Transverse colon (tissue), 4 donors: ENCODE measurements around the gene PRRX1. TPM values are rescaled to one million over a fixed set of nuclear protein-coding genes. Genes with fewer than 3 reads are reported as not detected.

ENCODE experiments used
- DNase-seq: peaks from one replicate; pipeline ENCODE4 v3.0.0-alpha.2; 2019
- H3K27ac ChIP-seq, 4 donors: fragments of 200-600 bp; sonication (generic); 2 replicates each; pipeline ENCODE4 v1.5.1; 2016 to 2018; ENCODE audit warnings: inconsistent platforms in 4 of 4
- H3K27me3 ChIP-seq: fragments of 200-600 bp; sonication (generic); 2 replicates; pipeline ENCODE4 v1.5.1; 2017; ENCODE audit warnings: inconsistent platforms
- H3K36me3 ChIP-seq, 4 donors: fragments of 200-600 bp; sonication (generic); 2 replicates each; pipeline ENCODE4 v1.5.1; 2017 to 2019; ENCODE audit warnings: inconsistent platforms in 4 of 4
- H3K4me1 ChIP-seq, 4 donors: fragments of 200-600 bp; sonication (generic); 2 replicates each; pipeline ENCODE4 v1.5.1; 2017 to 2020; ENCODE audit warnings: inconsistent platforms in 4 of 4
- H3K4me3 ChIP-seq, 4 donors: fragments of 200-600 bp; sonication (generic); 1 replicate in 1 of 4; 2 replicates in 3 of 4; pipeline versions ENCODE4 v1.5.1 to v1.6.1; 2017 to 2019; ENCODE audit warnings: inconsistent platforms in 4 of 4
- H3K9me3 ChIP-seq, 2 donors: fragments of 200-600 bp; sonication (generic); 2 replicates each; pipeline ENCODE4 v1.5.1; 2017 to 2019; ENCODE audit warnings: inconsistent platforms in 2 of 2
- EP300 ChIP-seq: sonication (generic); formaldehyde crosslinking; IDR thresholded peaks from one replicate; pipeline ENCODE4 v1.6.1; 2017; ENCODE audit warnings: antibody characterized with exemption, low read depth
- POLR2A ChIP-seq: fragments of 450-650 bp; IDR thresholded peaks from one replicate; pipeline ENCODE4 v1.6.1; 2016; ENCODE audit warnings: antibody characterized with exemption, mild to moderate bottlenecking, moderate library complexity
- POLR2AphosphoS5 ChIP-seq, 3 donors: sonication (generic); formaldehyde crosslinking; IDR thresholded peaks; one replicate each; pipeline ENCODE4 v1.6.1; 2016; ENCODE audit warnings: antibody characterized with exemption in 3 of 3
- WGBS, 2 donors: methylation state at CpG; one replicate each; pipeline ENCODE4 v1.1.5; 2018; ENCODE audit warnings: low coverage in 1 of 2; 5-methylcytosine and 5-hydroxymethylcytosine counted together
- in situ Hi-C, 4 donors: fragments of 200-750 bp; cut with MboI; loops; one replicate each; pipeline versions ENCODE4 v1.15.0 to v1.15.1; 2017; ENCODE audit warnings: low sequenced_read_pairs in 3 of 4, low pct_ligation_motif_present in 1 of 4, low pct_unique_long_range_greater_than_20kb in 1 of 4
- intact Hi-C: fragments of 100-400 bp; cut with DNase I; formaldehyde crosslinking; loops from one replicate; pipeline ENCODE4 v1.15.1; 2023; ENCODE audit warnings: low total_unique reads
- total RNA-seq, 4 donors: library from RNA; depleted of rRNA; stranded (reverse); fragments of >200 nt; gene quantifications; one replicate each; pipeline ENCODE4 v1.1.0, GENCODE V29; 2016
- TF ChIP-seq, protein P1 (sequence below), 5 experiments: fragments of 200-600 bp in 3 of 5; fragments of 450-650 bp in 2 of 5; sonication (generic) in 3 of 5; IDR thresholded peaks; 1 replicate in 2 of 5; 2 replicates in 3 of 5; pipeline ENCODE4 v1.5.1; 2016 to 2017; ENCODE audit warnings: antibody characterized with exemption in 5 of 5, inconsistent platforms in 3 of 5, mild to moderate bottlenecking in 2 of 5, moderate library complexity in 1 of 5

Gene PRRX1
- total RNA-seq, 4 donors from 2014 or later, result 0.75 to 9.2 (median 2.7) TPM

DNA sequence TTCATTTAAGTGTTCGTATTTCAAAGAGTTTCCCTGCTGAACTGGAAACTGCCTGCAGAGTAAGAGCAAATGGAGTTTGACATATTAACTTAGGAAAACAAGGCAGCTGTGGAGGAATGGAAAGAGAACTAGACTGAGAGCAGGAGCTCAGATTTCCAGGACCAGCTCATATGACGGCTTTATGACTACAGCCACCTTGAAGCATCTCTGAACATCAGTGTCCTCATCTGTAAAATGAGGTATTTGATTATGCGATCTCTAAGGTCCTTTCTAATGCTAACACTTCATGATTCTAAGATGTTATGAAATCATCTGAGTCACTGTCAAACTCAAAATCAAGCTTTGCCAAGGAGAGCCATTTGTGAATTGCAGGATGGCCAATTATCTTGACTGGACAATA is 112.3 kb downstream of the PRRX1 start:
- no peak for TF ChIP-seq EP300
- no peak for TF ChIP-seq POLR2AphosphoS5 (IDR thresholded peaks at IDR 0.05)
- no peak for TF ChIP-seq POLR2A
- TF ChIP-seq, protein P1, sequence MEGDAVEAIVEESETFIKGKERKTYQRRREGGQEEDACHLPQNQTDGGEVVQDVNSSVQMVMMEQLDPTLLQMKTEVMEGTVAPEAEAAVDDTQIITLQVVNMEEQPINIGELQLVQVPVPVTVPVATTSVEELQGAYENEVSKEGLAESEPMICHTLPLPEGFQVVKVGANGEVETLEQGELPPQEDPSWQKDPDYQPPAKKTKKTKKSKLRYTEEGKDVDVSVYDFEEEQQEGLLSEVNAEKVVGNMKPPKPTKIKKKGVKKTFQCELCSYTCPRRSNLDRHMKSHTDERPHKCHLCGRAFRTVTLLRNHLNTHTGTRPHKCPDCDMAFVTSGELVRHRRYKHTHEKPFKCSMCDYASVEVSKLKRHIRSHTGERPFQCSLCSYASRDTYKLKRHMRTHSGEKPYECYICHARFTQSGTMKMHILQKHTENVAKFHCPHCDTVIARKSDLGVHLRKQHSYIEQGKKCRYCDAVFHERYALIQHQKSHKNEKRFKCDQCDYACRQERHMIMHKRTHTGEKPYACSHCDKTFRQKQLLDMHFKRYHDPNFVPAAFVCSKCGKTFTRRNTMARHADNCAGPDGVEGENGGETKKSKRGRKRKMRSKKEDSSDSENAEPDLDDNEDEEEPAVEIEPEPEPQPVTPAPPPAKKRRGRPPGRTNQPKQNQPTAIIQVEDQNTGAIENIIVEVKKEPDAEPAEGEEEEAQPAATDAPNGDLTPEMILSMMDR (IDR thresholded peaks at IDR 0.05), result no peak
- in situ Hi-C loops (no loop called here), intact Hi-C loops (no loop called here)
- no peak overlapping the region for H3K4me3 ChIP-seq
- H3K27me3 ChIP-seq, result no peaks in the 10 kb centered on the region
- H3K27ac ChIP-seq, result no peak overlapping the region
- no peaks in the 10 kb centered on the region for H3K36me3 ChIP-seq
- H3K4me1 ChIP-seq, result no peaks in the 10 kb centered on the region
- 72 to 79% methylated on average over 3 of the region's 3 CpGs for WGBS, 2 donors
- no peak for DNase-seq
- no peaks in the 10 kb centered on the region for H3K9me3 ChIP-seq

DNA sequence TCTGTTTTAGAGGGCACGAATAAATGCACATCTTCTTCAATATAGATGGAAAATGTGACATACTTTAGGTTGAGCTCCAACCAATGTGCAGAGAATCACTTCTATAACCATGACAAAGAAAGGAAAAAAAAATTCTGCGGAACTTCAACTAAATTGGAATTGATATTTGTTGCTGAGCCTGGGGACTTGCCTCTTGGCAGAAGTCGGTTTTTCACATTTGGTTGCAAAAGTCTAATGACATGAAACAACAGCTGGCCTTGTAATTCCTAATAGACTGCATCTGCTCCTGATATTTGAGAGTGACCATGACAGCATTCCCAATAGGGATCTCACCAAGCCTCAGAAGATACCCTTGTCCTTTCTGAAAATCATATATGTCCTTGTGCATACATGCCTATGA is 112.8 kb downstream of the PRRX1 start:
- Histone ChIP-seq H3K36me3 (no peaks in the 10 kb centered on the region), H3K9me3 (no peaks in the 10 kb centered on the region), H3K27ac (no peak overlapping the region), H3K4me3 (no peak overlapping the region), H3K27me3 (no peaks in the 10 kb centered on the region), H3K4me1 (no peaks in the 10 kb centered on the region)
- intact Hi-C loops (no loop called here), in situ Hi-C loops (no loop called here)
- 64 to 80% methylated on average over 3 of the region's 3 CpGs for WGBS, 2 donors
- TF ChIP-seq EP300, result no peak
- TF ChIP-seq POLR2A, result no peak
- TF ChIP-seq, protein P1 (IDR thresholded peaks at IDR 0.05), result no peak
- TF ChIP-seq POLR2AphosphoS5 (IDR thresholded peaks at IDR 0.05), result no peak
- DNase-seq, result no peak

Other genes starting within 250 kb of the PRRX1 start
- gene GORAB, start 132.0 kb upstream of the PRRX1 start, total RNA-seq, result 10 to 100 TPM in 3 of 4 donors, 1 to 10 TPM in 1; 8.2 to 83.0 (median 29.9) TPM